Endothelial cell of umbilical vein (primary cell): ENCODE results near the gene CALU. TPM values are rescaled to one million over a fixed set of nuclear protein-coding genes. Genes with fewer than 3 reads are reported as not detected.

Source experiments
- BruUV-seq: library from RNA; stranded (reverse); fragments of 400-500 nt; replicated peaks from 2 replicates; lab custom pipeline; 2021; lab: Mats Ljungman, UMichigan
- CTCF ChIA-PET: fragments of 300-600, 350-600 bp; sonication (Branson Sonifier 250); formaldehyde crosslinking; loops from one replicate; lab custom pipeline; 2021; ENCODE audit warnings: antibody characterized with exemption, inconsistent platforms; lab: Charles Lee
- POLR2A ChIA-PET: fragments of 300-600, 350-600 bp; sonication (Branson Sonifier 250); formaldehyde crosslinking; loops from one replicate; lab custom pipeline; 2021; ENCODE audit warnings: antibody characterized with exemption, inconsistent platforms; lab: Charles Lee
- DNase-seq: peaks from one replicate; pipeline ENCODE4 v3.0.0-alpha.2; 2011; ENCODE audit warnings: low read depth, low spot score
- FAIRE-seq: peaks from 2 replicates; lab custom pipeline; 2011; peaks lifted over from hg19 to GRCh38; lab: Jason Lieb, UNC
- H2AFZ ChIP-seq: 2 replicates; pipeline ENCODE4 v1.6.0; 2012; ENCODE audit warnings: low read depth, low read length, control low read depth, inconsistent platforms
- H3K27ac ChIP-seq: 2 replicates; pipeline ENCODE4 v1.5.1; 2011; ENCODE audit warnings: low read depth, mild to moderate bottlenecking, control low read depth, low read length, moderate library complexity; ENCODE audit not compliant: insufficient read depth
- H3K27me3 ChIP-seq, 2 experiments: 2 replicates each; pipeline versions ENCODE4 v1.6.0 to v1.6.1; 2011; ENCODE audit warnings: low read length in 2 of 2, mixed read lengths in 1 of 2; ENCODE audit not compliant: control insufficient read depth in 2 of 2, insufficient read depth in 2 of 2
- H3K36me3 ChIP-seq, 2 experiments: 2 replicates in 1 of 2; 3 replicates in 1 of 2; pipeline ENCODE4 v1.5.1; 2011; ENCODE audit warnings: low read length in 2 of 2, mild to moderate bottlenecking in 1 of 2, moderate library complexity in 1 of 2; ENCODE audit not compliant: control insufficient read depth in 2 of 2, insufficient read depth in 2 of 2; ENCODE audit errors: extremely low read depth in 1 of 2
- H3K4me1 ChIP-seq: 3 replicates; pipeline ENCODE4 v1.5.1; 2011; ENCODE audit warnings: mild to moderate bottlenecking, low read length; ENCODE audit not compliant: control insufficient read depth, insufficient read depth; ENCODE audit errors: extremely low read depth
- H3K4me2 ChIP-seq: 2 replicates; pipeline ENCODE4 v1.6.1; 2011; ENCODE audit warnings: low read length, control low read depth, mixed read lengths; ENCODE audit not compliant: insufficient read depth
- H3K4me3 ChIP-seq, 3 experiments: fragments of 200-600 bp in 1 of 3; sonication (generic), shearing (Covaris generic) in 1 of 3; replicated peaks in 1 of 3; 2 replicates each; pipeline ENCODE4 v1.5.1; 2011 to 2016; ENCODE audit warnings: control low read depth in 3 of 3, low read length in 3 of 3, mild to moderate bottlenecking in 2 of 3, inconsistent platforms in 1 of 3, low read depth in 1 of 3, moderate library complexity in 1 of 3; ENCODE audit not compliant: insufficient read depth in 1 of 3
- H3K79me2 ChIP-seq: 2 replicates; pipeline ENCODE4 v1.6.0; 2012; ENCODE audit warnings: low read length, inconsistent platforms; ENCODE audit not compliant: control insufficient read depth, insufficient read depth
- H3K9ac ChIP-seq: replicated peaks from 2 replicates; pipeline ENCODE3; 2011; ENCODE audit warnings: low read length, control low read depth; ENCODE audit not compliant: insufficient read depth; ENCODE audit errors: extremely low read depth
- H3K9me1 ChIP-seq: replicated peaks from 3 replicates; pipeline ENCODE4 v1.6.0; 2011; ENCODE audit warnings: mild to moderate bottlenecking, low read length; ENCODE audit not compliant: control insufficient read depth, insufficient read depth; ENCODE audit errors: extremely low read depth
- H3K9me3 ChIP-seq: replicated peaks from 2 replicates; pipeline ENCODE4 v1.5.1; 2012; ENCODE audit warnings: low read length, inconsistent platforms; ENCODE audit not compliant: control insufficient read depth, insufficient read depth
- H4K20me1 ChIP-seq: replicated peaks from 2 replicates; pipeline ENCODE3; 2011; ENCODE audit warnings: mild to moderate bottlenecking, low read length; ENCODE audit not compliant: control insufficient read depth, insufficient read depth; ENCODE audit errors: extremely low read depth
- CTCF ChIP-seq, 2 donors: IDR thresholded peaks; 1 replicate in 1 of 2; 2 replicates in 1 of 2; pipeline ENCODE4 v1.5.1; 2011; ENCODE audit warnings: low read length in 2 of 2, mild to moderate bottlenecking in 2 of 2, moderate library complexity in 2 of 2, control low read depth in 1 of 2, inconsistent platforms in 1 of 2, low read depth in 1 of 2; ENCODE audit not compliant: insufficient read depth in 1 of 2; ENCODE audit errors: extremely low read depth in 1 of 2
- EZH2 ChIP-seq: IDR thresholded peaks from 2 replicates; pipeline ENCODE4 v1.6.1; 2012; ENCODE audit warnings: borderline replicate concordance, low read depth, mild to moderate bottlenecking, moderate library complexity, low read length, inconsistent platforms; ENCODE audit not compliant: severe bottlenecking
- FOS ChIP-seq: IDR thresholded peaks from 2 replicates; pipeline ENCODE4 v1.6.1; 2011; ENCODE audit warnings: mild to moderate bottlenecking, low read length, moderate library complexity, borderline replicate concordance; ENCODE audit not compliant: insufficient read depth
- GATA2 ChIP-seq: IDR thresholded peaks from 2 replicates; pipeline ENCODE4 v1.7.0; 2011; ENCODE audit warnings: low read depth, mild to moderate bottlenecking, moderate library complexity, mixed read lengths, low read length; ENCODE audit not compliant: insufficient read length, insufficient read depth
- JUN ChIP-seq: IDR thresholded peaks from 2 replicates; pipeline ENCODE4 v1.6.1; 2011; ENCODE audit warnings: borderline replicate concordance, low read depth; ENCODE audit not compliant: insufficient read length, insufficient read depth
- MAX ChIP-seq: IDR thresholded peaks from 2 replicates; pipeline ENCODE4 v1.6.1; 2011; ENCODE audit not compliant: insufficient read depth, insufficient read length
- MYC ChIP-seq: IDR thresholded peaks from one replicate; pipeline ENCODE4 v1.6.1; 2011; ENCODE audit warnings: mild to moderate bottlenecking, low read depth, low read length
- POLR2A ChIP-seq: IDR thresholded peaks from 2 replicates; pipeline ENCODE4 v1.6.1; 2012; ENCODE audit warnings: low read depth, mild to moderate bottlenecking, control low read depth, low read length
- POLR2AphosphoS5 ChIP-seq: IDR thresholded peaks from 2 replicates; pipeline ENCODE4 v1.6.1; 2012; ENCODE audit warnings: low read depth, mild to moderate bottlenecking, control low read depth, low read length, moderate library complexity; ENCODE audit not compliant: insufficient read depth
- dilution Hi-C: fragments of 300-500 bp; cut with MboI; formaldehyde crosslinking; loops from one replicate; pipeline ENCODE4 v1.15.0; 2019; ENCODE audit warnings: low sequenced_read_pairs; ENCODE audit not compliant: extremely low pct_ligation_motif_present
- intact Hi-C: fragments of 100-400 bp; cut with micrococcal nuclease; formaldehyde crosslinking; loops from one replicate; pipeline ENCODE4 v1.10.0; 2022
- polyA plus RNA-seq, 4 experiments: library from polyadenylated mRNA; depleted of rRNA in 3 of 4; stranded (reverse) in 3 of 4; unstranded in 1 of 4; fragments of >200 nt; gene quantifications; 2 replicates each; pipeline versions ENCODE4 v1.2.1 to v1.2.3, GENCODE V29; 2011 to 2012; ENCODE audit warnings: missing spikeins in 1 of 4
- total RNA-seq: library from RNA; stranded (reverse); gene quantifications from 2 replicates; pipeline ENCODE4 v1.2.3, GENCODE V29; 2021

Gene CALU
- total and polyA plus RNA-seq, 2 donors (not counting 3 experiments of a cell fraction or from before 2014, with no cell fraction given), result 135 to 257 TPM

- dilution Hi-C loops, result no loop called here
- Histone ChIP-seq H3K27ac (no peak overlapping the region), H3K4me1 (no peaks in the 10 kb centered on the region), H3K27me3 (peaks cover 6 to 9% of the 10 kb centered on the region in 2 experiments), H3K4me2 (no peak overlapping the region), H3K4me3 (no peak overlapping the region), H2AFZ (no peak overlapping the region), H3K9me3 (peaks cover 3% of the 10 kb centered on the region), H3K79me2 (no peaks in the 10 kb centered on the region), H4K20me1 (no peaks in the 10 kb centered on the region), H3K9ac (no peak overlapping the region), H3K9me1 (no peaks in the 10 kb centered on the region), H3K36me3 (no peaks in the 10 kb centered on the region)
- ChIA-PET CTCF (interaction anchor here (1.0 to 2.1 kb wide), 5 partner anchors 9 to 42 kb away, joined by 3 to 5 read pairs (median 3); no protein-coding TSS in a partner anchor), POLR2A (no interaction called here)
- no peak for FAIRE-seq
- intact Hi-C loops, result no loop called here
- TF ChIP-seq CTCF (IDR thresholded peaks at IDR 0.05; ENCODE audit: extremely low read depth in 1 of 2, insufficient read depth in 1 of 2, low read depth in 1 of 2, low read length in 2 of 2), result no peak
- TF ChIP-seq MYC, result no peak
- TF ChIP-seq MAX, result no peak
- no peak for TF ChIP-seq POLR2AphosphoS5
- no peak for TF ChIP-seq GATA2
- TF ChIP-seq FOS, result no peak
- TF ChIP-seq EZH2, result no peak
- TF ChIP-seq JUN, result no peak
- no peak for TF ChIP-seq POLR2A
- DNase-seq, result no peak
- no TSS peak for BruUV-seq
Observed at GRCh38 chr7:128781851-128782250, 42.7 kb downstream of the CALU start.
